Mammary epithelial cell (primary cell): ENCODE measurements around the gene PPP2R2B.

ENCODE experiments used
- EZH2 ChIP-seq: IDR thresholded peaks from 2 replicates; pipeline ENCODE4 v1.6.1; 2012; ENCODE audit warnings: low read length, inconsistent platforms, borderline replicate concordance
- TF ChIP-seq, protein P1 (sequence below), 2 donors: IDR thresholded peaks in 1 of 2; conservative IDR thresholded peaks in 1 of 2; 2 replicates each; pipeline ENCODE4 v1.5.1; 2011 to 2012; ENCODE audit warnings: inconsistent platforms in 2 of 2, low read length in 2 of 2, mild to moderate bottlenecking in 2 of 2, control low read depth in 1 of 2, low read depth in 1 of 2; ENCODE audit not compliant: insufficient read depth in 1 of 2; ENCODE audit errors: extremely low read depth in 1 of 2

- no peak for TF ChIP-seq EZH2
- TF ChIP-seq, protein P1, sequence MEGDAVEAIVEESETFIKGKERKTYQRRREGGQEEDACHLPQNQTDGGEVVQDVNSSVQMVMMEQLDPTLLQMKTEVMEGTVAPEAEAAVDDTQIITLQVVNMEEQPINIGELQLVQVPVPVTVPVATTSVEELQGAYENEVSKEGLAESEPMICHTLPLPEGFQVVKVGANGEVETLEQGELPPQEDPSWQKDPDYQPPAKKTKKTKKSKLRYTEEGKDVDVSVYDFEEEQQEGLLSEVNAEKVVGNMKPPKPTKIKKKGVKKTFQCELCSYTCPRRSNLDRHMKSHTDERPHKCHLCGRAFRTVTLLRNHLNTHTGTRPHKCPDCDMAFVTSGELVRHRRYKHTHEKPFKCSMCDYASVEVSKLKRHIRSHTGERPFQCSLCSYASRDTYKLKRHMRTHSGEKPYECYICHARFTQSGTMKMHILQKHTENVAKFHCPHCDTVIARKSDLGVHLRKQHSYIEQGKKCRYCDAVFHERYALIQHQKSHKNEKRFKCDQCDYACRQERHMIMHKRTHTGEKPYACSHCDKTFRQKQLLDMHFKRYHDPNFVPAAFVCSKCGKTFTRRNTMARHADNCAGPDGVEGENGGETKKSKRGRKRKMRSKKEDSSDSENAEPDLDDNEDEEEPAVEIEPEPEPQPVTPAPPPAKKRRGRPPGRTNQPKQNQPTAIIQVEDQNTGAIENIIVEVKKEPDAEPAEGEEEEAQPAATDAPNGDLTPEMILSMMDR (conservative IDR thresholded peaks at IDR 0.05 in 1 of 2, IDR thresholded peaks at IDR 0.05 in 1 of 2; ENCODE audit: extremely low read depth in 1 of 2, insufficient read depth in 1 of 2, low read depth in 1 of 2, low read length in 2 of 2) = no peak
Observed at GRCh38 chr5:146821732-146822131, 56.8 kb downstream of the PPP2R2B start.
